ENCODE measurements around the gene ZMYND15. TPM values are rescaled to one million over a fixed set of nuclear protein-coding genes. Genes with fewer than 3 reads are reported as not detected.

The ZMYND15 gene
- total and polyA plus RNA-seq, 2 of the 13 experiments (the other 11 are each of a cell fraction or from before 2014, with no cell fraction given): 0.24 to 2.7 TPM

DNA sequence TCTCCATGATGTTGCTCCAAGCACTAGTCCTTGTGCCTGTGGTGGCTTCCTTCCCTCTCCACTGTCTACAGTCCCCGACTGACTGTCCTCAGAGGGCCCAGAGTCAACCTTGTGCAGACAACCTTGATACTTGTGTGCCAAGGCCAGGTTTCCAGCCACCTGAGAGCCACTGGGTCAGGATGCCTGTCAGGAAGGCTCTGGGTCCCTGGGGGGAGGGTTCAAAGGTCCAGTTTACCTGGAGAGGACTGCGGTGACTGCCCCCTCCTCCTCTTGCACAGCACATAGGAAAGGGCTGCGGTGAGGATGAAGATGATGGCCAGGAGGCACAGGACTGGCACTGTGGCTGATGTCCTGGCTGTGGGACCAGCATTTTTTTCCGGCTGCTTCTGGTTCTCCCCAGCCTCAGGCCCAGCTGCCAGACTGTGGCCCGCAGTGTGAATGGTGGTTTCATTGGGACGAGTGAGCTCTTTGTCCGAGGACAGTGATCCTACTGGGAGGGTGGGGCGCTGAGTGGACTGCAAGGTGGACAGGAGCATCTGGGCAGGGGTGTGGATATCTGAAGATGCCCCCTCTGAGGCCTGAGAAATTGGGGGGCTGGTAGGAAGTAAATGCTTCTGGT, 4.7 kb upstream of the ZMYND15 start (continued):
- TF ChIP-seq, protein P1, sequence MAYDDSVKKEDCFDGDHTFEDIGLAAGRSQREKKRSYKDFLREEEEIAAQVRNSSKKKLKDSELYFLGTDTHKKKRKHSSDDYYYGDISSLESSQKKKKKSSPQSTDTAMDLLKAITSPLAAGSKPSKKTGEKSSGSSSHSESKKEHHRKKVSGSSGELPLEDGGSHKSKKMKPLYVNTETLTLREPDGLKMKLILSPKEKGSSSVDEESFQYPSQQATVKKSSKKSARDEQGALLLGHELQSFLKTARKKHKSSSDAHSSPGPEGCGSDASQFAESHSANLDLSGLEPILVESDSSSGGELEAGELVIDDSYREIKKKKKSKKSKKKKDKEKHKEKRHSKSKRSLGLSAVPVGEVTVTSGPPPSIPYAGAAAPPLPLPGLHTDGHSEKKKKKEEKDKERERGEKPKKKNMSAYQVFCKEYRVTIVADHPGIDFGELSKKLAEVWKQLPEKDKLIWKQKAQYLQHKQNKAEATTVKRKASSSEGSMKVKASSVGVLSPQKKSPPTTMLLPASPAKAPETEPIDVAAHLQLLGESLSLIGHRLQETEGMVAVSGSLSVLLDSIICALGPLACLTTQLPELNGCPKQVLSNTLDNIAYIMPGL (CRISPR knock-in tag; IDR thresholded peaks at IDR 0.05; ENCODE audit: borderline replicate concordance in 1 of 2, low read depth in 1 of 2): 0 out of 4 replicates have a peak, but pooled peaks of 1 of the 2 experiments have one; percentile 31
- TF ChIP-seq MIER3 (CRISPR knock-in tag; IDR thresholded peaks at IDR 0.05; ENCODE audit: borderline replicate concordance): peak; percentile 65; the same call in 1 of the 2 replicates
- 0 out of 2 replicates have a peak, but pooled peaks have one; percentile 16 for TF ChIP-seq ISL2 (CRISPR knock-in tag; IDR thresholded peaks at IDR 0.05)
- TF ChIP-seq FOXA3 (CRISPR knock-in tag; IDR thresholded peaks at IDR 0.05): 0 out of 2 replicates have a peak, but pooled peaks have one; percentile 28
- TF ChIP-seq RARA (CRISPR knock-in tag; IDR thresholded peaks at IDR 0.05): peak; percentile 94
- TF ChIP-seq ESRRA (CRISPR knock-in tag; IDR thresholded peaks at IDR 0.05; ENCODE audit: low read depth): no peak
- TF ChIP-seq STAG1 (CRISPR knock-in tag; IDR thresholded peaks at IDR 0.05): peak; percentile 6; the same call in 1 of the 2 replicates
- TF ChIP-seq ZNF263 (CRISPR knock-in tag; IDR thresholded peaks at IDR 0.05): peak; percentile 41; the same call in 1 of the 2 replicates

DNA sequence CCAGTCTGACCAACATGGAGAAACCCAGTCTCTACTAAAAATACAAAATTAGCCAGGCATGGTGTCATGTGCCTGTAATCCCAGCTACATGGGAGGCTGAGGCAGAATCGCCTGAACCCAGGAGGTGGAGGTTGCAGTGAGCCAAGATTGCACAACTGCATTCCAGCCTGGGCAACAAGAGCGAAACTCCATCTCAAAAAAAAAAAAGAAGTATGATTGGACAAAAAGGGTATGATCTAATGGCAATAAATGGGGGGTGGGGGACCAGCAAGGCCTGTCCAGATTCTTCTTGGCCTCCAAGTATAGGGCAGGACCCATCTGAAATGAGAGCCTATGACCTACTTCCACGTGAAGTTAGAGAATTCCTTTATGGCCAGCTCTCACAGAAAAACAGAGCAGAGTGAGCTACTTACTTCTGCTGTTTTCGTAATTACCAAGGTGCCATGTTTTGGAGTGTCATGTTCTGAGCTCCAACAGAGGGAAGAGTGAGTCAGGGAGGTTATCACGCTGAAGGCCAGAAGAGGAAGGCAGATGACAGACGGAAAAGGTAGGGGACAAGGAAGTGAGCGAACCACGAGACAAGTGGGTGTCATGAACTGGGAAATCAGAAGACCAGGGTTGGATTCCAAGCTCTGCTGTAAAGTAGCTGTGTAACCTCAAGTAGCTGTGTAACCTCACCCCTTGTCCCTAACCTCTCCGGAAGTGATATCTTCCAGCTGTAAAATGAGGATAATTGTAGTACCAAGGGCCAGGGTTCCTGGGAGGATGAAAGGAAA, 3.6 kb upstream of the ZMYND15 start:
- intact Hi-C loops (cut with micrococcal nuclease; ENCODE audit: unreplicated experiment) (no loop called here), in situ Hi-C loops (cut with HindIII; ENCODE audit: extremely low pct_ligation_motif_present, low pct_unique_long_range_greater_than_20kb) (loop anchor here (10.0 kb wide), 1 partner anchor 49 kb away; the partner anchor contains the start of genes GLTPD2 and VMO1)
- Histone ChIP-seq H3K27me3 (ENCODE audit: control insufficient read depth in 1 of 2, insufficient read depth in 2 of 2, low read length in 2 of 2) (peaks cover 2 to 13% of the 10 kb centered on the region in 2 experiments; a peak in 3 of 5 replicates), H3K79me2 (ENCODE audit: insufficient read depth, low read length) (no peaks in the 10 kb centered on the region), H4K20me1 (ENCODE audit: insufficient read depth, low read length) (no peaks in the 10 kb centered on the region), H3K4me3 (replicated peaks in 1 of 3; ENCODE audit: insufficient read depth in 1 of 3, low read depth in 2 of 3, low read length in 3 of 3) (no peak overlapping the region), H3K4me2 (ENCODE audit: low read depth, low read length) (no peak overlapping the region), H2AFZ (ENCODE audit: low read length) (no peak overlapping the region), H3K4me1 (ENCODE audit: insufficient read depth, low read length) (peaks cover 74% of the 10 kb centered on the region), H3K36me3 (replicated peaks in 1 of 2; ENCODE audit: control insufficient read depth in 1 of 2, insufficient read depth in 2 of 2, low read length in 2 of 2) (no peaks in the 10 kb centered on the region; a peak in 2 of 5 replicates), H3K27ac (ENCODE audit: extremely low read length, insufficient read depth, low read length) (no peak overlapping the region), H3K9me3 (ENCODE audit: low read length) (no peaks in the 10 kb centered on the region), H3K9ac (ENCODE audit: insufficient read depth, low read depth, low read length) (no peak overlapping the region)
- ChIA-PET POLR2A (interaction anchor here (0.5 to 2.1 kb wide), 4 partner anchors 10 to 53 kb away, joined by 3 to 21 read pairs (median 6); partner anchors contain the start of genes ARRB2, GLTPD2 and TM4SF5), CTCF (ENCODE audit: low intra/inter-chr PET ratio, low total read pairs) (no interaction called here)
- BruUV-seq (replicated peaks): no TSS peak
- 84% methylated on average over 9 of the region's 9 CpGs for WGBS (ENCODE audit: low lambda C conversion rate)
- FAIRE-seq (no peak), DNase-seq (ENCODE audit: low spot score) (no peak), ATAC-seq (no peak)
- TF ChIP-seq, protein P2, sequence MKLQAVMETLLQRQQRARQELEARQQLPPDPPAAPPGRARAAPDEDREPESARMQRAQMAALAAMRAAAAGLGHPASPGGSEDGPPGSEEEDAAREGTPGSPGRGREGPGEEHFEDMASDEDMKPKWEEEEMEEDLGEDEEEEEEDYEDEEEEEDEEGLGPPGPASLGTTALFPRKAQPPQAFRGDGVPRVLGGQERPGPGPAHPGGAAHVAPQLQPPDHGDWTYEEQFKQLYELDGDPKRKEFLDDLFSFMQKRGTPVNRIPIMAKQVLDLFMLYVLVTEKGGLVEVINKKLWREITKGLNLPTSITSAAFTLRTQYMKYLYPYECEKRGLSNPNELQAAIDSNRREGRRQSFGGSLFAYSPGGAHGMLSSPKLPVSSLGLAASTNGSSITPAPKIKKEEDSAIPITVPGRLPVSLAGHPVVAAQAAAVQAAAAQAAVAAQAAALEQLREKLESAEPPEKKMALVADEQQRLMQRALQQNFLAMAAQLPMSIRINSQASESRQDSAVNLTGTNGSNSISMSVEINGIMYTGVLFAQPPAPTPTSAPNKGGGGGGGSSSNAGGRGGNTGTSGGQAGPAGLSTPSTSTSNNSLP (IDR thresholded peaks at IDR 0.05; ENCODE audit: low read depth, low read length): no peak
- TF ChIP-seq, protein P3, sequence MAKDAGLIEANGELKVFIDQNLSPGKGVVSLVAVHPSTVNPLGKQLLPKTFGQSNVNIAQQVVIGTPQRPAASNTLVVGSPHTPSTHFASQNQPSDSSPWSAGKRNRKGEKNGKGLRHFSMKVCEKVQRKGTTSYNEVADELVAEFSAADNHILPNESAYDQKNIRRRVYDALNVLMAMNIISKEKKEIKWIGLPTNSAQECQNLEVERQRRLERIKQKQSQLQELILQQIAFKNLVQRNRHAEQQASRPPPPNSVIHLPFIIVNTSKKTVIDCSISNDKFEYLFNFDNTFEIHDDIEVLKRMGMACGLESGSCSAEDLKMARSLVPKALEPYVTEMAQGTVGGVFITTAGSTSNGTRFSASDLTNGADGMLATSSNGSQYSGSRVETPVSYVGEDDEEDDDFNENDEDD (CRISPR knock-in tag; IDR thresholded peaks at IDR 0.05; ENCODE audit: borderline replicate concordance): no peak
- TF ChIP-seq JUNB (CRISPR knock-in tag; IDR thresholded peaks at IDR 0.05; ENCODE audit: borderline replicate concordance): no peak
- TF ChIP-seq, protein P4, sequence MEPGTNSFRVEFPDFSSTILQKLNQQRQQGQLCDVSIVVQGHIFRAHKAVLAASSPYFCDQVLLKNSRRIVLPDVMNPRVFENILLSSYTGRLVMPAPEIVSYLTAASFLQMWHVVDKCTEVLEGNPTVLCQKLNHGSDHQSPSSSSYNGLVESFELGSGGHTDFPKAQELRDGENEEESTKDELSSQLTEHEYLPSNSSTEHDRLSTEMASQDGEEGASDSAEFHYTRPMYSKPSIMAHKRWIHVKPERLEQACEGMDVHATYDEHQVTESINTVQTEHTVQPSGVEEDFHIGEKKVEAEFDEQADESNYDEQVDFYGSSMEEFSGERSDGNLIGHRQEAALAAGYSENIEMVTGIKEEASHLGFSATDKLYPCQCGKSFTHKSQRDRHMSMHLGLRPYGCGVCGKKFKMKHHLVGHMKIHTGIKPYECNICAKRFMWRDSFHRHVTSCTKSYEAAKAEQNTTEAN (CRISPR knock-in tag; conservative IDR thresholded peaks at IDR 0.05): no peak
